MV-4-11 (cell line): ENCODE data around the gene ABCC6.

Source experiments
- DNase-seq: peaks from one replicate; lab custom pipeline; 2025; lab: John Stamatoyannopoulos, UW

The ABCC6 gene

GRCh38 chr16:16141784-16142396, 81.4 kb downstream of the ABCC6 start:
- no peak for DNase-seq

GRCh38 chr16:16141141-16141540, 82.2 kb downstream of the ABCC6 start:
- DNase-seq = no peak

GRCh38 chr16:16140537-16140936, 82.8 kb downstream of the ABCC6 start:
- DNase-seq = no peak

- no peak for DNase-seq
Measured at GRCh38 chr16:16139806-16140205, 83.5 kb downstream of the ABCC6 start.

GRCh38 chr16:16139061-16139460, 84.2 kb downstream of the ABCC6 start:
- no peak for DNase-seq

- DNase-seq = no peak
Measured at GRCh38 chr16:16138034-16138635, 85.2 kb downstream of the ABCC6 start.

GRCh38 chr16:16137110-16137509, 86.2 kb downstream of the ABCC6 start:
- no peak for DNase-seq

- no peak for DNase-seq
Measured at GRCh38 chr16:16136588-16136987, 86.7 kb downstream of the ABCC6 start.

- DNase-seq = no peak
Measured at GRCh38 chr16:16133943-16134604, 89.2 kb downstream of the ABCC6 start.

GRCh38 chr16:16131659-16132058, 91.6 kb downstream of the ABCC6 start:
- no peak for DNase-seq

- DNase-seq = no peak
Measured at GRCh38 chr16:16131204-16131603, 92.1 kb downstream of the ABCC6 start.

GRCh38 chr16:16127469-16128116, 95.7 kb downstream of the ABCC6 start:
- DNase-seq = peak; percentile 65

GRCh38 chr16:16126896-16127295, 96.4 kb downstream of the ABCC6 start:
- no peak for DNase-seq

- DNase-seq = no peak
Measured at GRCh38 chr16:16124974-16125373, 98.3 kb downstream of the ABCC6 start.

GRCh38 chr16:16124438-16124837, 98.9 kb downstream of the ABCC6 start:
- no peak for DNase-seq

GRCh38 chr16:16122264-16122663, 101.0 kb downstream of the ABCC6 start:
- DNase-seq = no peak

- DNase-seq = no peak
Measured at GRCh38 chr16:16121185-16121727, 102.0 kb downstream of the ABCC6 start.

- no peak for DNase-seq
Measured at GRCh38 chr16:16120382-16121184, 102.7 kb downstream of the ABCC6 start.

GRCh38 chr16:16120044-16120381, 103.3 kb downstream of the ABCC6 start:
- no peak for DNase-seq

- no peak for DNase-seq
Measured at GRCh38 chr16:16118337-16118736, 105.0 kb downstream of the ABCC6 start.

- no peak for DNase-seq
Measured at GRCh38 chr16:16116841-16117240, 106.5 kb downstream of the ABCC6 start.

GRCh38 chr16:16113076-16113475, 110.2 kb downstream of the ABCC6 start:
- DNase-seq = no peak
